WTC11 (cell line): ENCODE data around the gene MUC6.

Experiments
- CREB1 ChIP-seq: sonication (generic); formaldehyde crosslinking; IDR thresholded peaks from 2 replicates; pipeline ENCODE4 v1.8.0; 2023; ENCODE audit warnings: mild to moderate bottlenecking, missing genetic modification reagents
- FOXP1 ChIP-seq: sonication (generic); formaldehyde crosslinking; IDR thresholded peaks from 2 replicates; pipeline ENCODE4 v1.8.0; 2022; ENCODE audit warnings: missing genetic modification reagents, mild to moderate bottlenecking, moderate library complexity, borderline replicate concordance
- NFE2L1 ChIP-seq: sonication (generic); formaldehyde crosslinking; IDR thresholded peaks from 2 replicates; pipeline ENCODE4 v1.8.1; 2023; ENCODE audit warnings: missing genetic modification reagents
- NR1H2 ChIP-seq: sonication (generic); formaldehyde crosslinking; IDR thresholded peaks from 2 replicates; pipeline ENCODE4 v1.9.0; 2021; ENCODE audit warnings: mild to moderate bottlenecking, moderate library complexity, missing genetic modification reagents
- NR3C1 ChIP-seq: sonication (generic); formaldehyde crosslinking; conservative IDR thresholded peaks from 2 replicates; pipeline ENCODE4 v1.8.1; 2023; ENCODE audit warnings: low read depth, mild to moderate bottlenecking, missing genetic modification reagents
- ZNF121 ChIP-seq: sonication (generic); formaldehyde crosslinking; IDR thresholded peaks from 2 replicates; pipeline ENCODE4 v1.8.0; 2023; ENCODE audit warnings: missing genetic modification reagents
- TF ChIP-seq, protein P1 (sequence below): sonication (generic); formaldehyde crosslinking; IDR thresholded peaks from 2 replicates; pipeline ENCODE4 v1.8.0; 2022; ENCODE audit warnings: mild to moderate bottlenecking, missing genetic modification reagents
- TF ChIP-seq, protein P2 (sequence below): fragments of 200-600 bp; IDR thresholded peaks from 2 replicates; pipeline ENCODE4 v1.8.0; 2022; ENCODE audit warnings: antibody characterized with exemption
- TF ChIP-seq, protein P3 (sequence below): sonication (generic); formaldehyde crosslinking; IDR thresholded peaks from 2 replicates; pipeline ENCODE4 v1.8.0; 2023; ENCODE audit warnings: missing genetic modification reagents
- TF ChIP-seq, protein P4 (sequence below): fragments of 250-450 bp; sonication (Bioruptor Pico); IDR thresholded peaks from 2 replicates; pipeline ENCODE4 v1.8.0; 2021; ENCODE audit warnings: mild to moderate bottlenecking
- TF ChIP-seq, protein P5 (sequence below): sonication (generic); formaldehyde crosslinking; IDR thresholded peaks from 2 replicates; pipeline ENCODE4 v1.8.1; 2023; ENCODE audit warnings: mild to moderate bottlenecking, moderate library complexity, missing genetic modification reagents

DNA sequence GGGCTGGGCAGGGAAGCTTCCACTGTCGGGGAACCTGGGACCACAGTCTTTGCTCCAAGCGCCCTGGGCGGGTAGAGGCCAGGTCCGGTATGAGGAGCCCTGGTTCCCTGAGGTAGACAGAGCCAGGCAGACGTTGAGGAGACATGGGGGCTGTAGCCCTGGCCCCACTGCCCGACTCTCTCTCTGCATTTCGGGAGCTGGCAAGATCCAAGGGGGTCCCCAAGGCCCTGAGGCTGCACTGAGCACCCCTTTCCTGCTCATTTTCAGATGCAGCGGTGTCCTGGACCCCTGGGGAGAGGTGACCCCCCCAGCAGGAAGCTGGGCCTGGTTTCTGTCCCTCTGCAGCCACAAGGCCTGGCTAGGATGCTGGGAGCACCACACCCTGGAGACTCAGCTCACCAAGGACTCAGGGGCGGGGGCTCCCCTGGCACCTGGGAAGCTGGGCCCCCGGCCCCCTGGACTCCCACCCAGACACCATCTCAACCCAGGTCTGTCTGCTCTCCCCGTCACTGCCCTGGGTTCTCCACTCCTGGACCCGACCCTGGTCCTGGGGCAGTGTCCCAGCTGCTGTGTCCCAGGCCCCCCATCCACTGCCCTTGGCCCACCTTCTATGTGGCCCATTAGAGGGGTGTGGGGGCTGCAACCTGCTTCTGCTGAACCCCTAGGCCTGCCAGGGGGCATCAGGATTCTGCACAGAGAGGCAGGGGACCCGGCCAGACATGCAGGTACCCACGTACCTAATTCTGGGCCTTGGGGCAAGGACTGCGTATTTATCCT, 15.0 kb upstream of the MUC6 start:
- TF ChIP-seq, protein P1, sequence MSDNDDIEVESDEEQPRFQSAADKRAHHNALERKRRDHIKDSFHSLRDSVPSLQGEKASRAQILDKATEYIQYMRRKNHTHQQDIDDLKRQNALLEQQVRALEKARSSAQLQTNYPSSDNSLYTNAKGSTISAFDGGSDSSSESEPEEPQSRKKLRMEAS (CRISPR knock-in tag), result no peak
- TF ChIP-seq, protein P2, sequence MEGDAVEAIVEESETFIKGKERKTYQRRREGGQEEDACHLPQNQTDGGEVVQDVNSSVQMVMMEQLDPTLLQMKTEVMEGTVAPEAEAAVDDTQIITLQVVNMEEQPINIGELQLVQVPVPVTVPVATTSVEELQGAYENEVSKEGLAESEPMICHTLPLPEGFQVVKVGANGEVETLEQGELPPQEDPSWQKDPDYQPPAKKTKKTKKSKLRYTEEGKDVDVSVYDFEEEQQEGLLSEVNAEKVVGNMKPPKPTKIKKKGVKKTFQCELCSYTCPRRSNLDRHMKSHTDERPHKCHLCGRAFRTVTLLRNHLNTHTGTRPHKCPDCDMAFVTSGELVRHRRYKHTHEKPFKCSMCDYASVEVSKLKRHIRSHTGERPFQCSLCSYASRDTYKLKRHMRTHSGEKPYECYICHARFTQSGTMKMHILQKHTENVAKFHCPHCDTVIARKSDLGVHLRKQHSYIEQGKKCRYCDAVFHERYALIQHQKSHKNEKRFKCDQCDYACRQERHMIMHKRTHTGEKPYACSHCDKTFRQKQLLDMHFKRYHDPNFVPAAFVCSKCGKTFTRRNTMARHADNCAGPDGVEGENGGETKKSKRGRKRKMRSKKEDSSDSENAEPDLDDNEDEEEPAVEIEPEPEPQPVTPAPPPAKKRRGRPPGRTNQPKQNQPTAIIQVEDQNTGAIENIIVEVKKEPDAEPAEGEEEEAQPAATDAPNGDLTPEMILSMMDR, result no peak
- TF ChIP-seq, protein P3, sequence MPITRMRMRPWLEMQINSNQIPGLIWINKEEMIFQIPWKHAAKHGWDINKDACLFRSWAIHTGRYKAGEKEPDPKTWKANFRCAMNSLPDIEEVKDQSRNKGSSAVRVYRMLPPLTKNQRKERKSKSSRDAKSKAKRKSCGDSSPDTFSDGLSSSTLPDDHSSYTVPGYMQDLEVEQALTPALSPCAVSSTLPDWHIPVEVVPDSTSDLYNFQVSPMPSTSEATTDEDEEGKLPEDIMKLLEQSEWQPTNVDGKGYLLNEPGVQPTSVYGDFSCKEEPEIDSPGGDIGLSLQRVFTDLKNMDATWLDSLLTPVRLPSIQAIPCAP, result no peak
- TF ChIP-seq, protein P4, sequence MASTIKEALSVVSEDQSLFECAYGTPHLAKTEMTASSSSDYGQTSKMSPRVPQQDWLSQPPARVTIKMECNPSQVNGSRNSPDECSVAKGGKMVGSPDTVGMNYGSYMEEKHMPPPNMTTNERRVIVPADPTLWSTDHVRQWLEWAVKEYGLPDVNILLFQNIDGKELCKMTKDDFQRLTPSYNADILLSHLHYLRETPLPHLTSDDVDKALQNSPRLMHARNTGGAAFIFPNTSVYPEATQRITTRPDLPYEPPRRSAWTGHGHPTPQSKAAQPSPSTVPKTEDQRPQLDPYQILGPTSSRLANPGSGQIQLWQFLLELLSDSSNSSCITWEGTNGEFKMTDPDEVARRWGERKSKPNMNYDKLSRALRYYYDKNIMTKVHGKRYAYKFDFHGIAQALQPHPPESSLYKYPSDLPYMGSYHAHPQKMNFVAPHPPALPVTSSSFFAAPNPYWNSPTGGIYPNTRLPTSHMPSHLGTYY (CRISPR knock-in tag), result no peak
- TF ChIP-seq CREB1 (CRISPR knock-in tag) (no peak), ZNF121 (CRISPR knock-in tag) (no peak), NFE2L1 (CRISPR knock-in tag) (no peak), FOXP1 (CRISPR knock-in tag) (no peak), NR1H2 (CRISPR knock-in tag) (no peak), NR3C1 (no peak)
- TF ChIP-seq, protein P5, sequence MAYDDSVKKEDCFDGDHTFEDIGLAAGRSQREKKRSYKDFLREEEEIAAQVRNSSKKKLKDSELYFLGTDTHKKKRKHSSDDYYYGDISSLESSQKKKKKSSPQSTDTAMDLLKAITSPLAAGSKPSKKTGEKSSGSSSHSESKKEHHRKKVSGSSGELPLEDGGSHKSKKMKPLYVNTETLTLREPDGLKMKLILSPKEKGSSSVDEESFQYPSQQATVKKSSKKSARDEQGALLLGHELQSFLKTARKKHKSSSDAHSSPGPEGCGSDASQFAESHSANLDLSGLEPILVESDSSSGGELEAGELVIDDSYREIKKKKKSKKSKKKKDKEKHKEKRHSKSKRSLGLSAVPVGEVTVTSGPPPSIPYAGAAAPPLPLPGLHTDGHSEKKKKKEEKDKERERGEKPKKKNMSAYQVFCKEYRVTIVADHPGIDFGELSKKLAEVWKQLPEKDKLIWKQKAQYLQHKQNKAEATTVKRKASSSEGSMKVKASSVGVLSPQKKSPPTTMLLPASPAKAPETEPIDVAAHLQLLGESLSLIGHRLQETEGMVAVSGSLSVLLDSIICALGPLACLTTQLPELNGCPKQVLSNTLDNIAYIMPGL (CRISPR knock-in tag), result no peak
